Prostate gland (tissue), 2 donors: ENCODE measurements around the gene RASSF1.

ENCODE experiments used
- POLR2A ChIP-seq: fragments of 450-650 bp; IDR thresholded peaks from one replicate; pipeline ENCODE4 v1.6.1; 2016; ENCODE audit warnings: antibody characterized with exemption, mild to moderate bottlenecking
- TF ChIP-seq, protein P1 (sequence below), 4 experiments: fragments of 200-600 bp in 2 of 4; fragments of 450-650 bp in 2 of 4; sonication (generic) in 2 of 4; IDR thresholded peaks; 1 replicate in 3 of 4; 2 replicates in 1 of 4; pipeline ENCODE4 v1.5.1; 2016 to 2019; ENCODE audit warnings: antibody characterized with exemption in 4 of 4, mild to moderate bottlenecking in 2 of 4, moderate library complexity in 2 of 4

DNA sequence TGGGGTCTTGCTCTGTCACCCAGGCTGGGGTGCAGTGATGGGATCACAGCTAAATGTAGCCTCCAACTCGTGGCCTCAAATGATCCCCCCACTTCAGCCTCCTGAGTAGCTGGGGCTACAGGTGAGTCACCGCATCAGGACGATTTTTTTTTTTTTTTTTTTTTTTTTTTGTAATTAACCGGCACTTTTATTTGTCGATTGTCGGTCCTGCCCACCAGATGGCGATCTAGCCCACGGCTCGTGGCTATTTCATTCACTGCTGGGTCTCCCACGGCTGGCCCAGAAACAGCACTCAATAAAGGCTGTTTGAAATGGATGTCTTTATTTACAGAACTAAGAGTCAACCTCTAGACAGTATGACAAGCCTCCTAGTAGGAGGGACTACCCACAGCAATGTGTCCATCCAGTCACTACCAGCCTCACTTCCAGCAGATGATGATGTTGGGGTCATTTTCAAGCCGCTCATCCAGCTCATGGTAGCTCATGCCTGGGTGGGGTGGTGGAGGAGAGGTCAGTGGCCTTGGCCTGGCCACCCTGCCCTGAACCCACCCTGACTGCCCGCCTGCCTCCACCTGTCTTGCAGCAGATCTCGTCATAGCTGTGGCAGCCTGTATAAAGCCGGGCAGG is 6.7 kb upstream of the RASSF1 start:
- TF ChIP-seq, protein P1, sequence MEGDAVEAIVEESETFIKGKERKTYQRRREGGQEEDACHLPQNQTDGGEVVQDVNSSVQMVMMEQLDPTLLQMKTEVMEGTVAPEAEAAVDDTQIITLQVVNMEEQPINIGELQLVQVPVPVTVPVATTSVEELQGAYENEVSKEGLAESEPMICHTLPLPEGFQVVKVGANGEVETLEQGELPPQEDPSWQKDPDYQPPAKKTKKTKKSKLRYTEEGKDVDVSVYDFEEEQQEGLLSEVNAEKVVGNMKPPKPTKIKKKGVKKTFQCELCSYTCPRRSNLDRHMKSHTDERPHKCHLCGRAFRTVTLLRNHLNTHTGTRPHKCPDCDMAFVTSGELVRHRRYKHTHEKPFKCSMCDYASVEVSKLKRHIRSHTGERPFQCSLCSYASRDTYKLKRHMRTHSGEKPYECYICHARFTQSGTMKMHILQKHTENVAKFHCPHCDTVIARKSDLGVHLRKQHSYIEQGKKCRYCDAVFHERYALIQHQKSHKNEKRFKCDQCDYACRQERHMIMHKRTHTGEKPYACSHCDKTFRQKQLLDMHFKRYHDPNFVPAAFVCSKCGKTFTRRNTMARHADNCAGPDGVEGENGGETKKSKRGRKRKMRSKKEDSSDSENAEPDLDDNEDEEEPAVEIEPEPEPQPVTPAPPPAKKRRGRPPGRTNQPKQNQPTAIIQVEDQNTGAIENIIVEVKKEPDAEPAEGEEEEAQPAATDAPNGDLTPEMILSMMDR (IDR thresholded peaks at IDR 0.05) = peak; percentile 14 to 71 (median 52)
- TF ChIP-seq POLR2A = no peak
